CMK (cell line): ENCODE measurements around the gene PHTF2.
"Not testable (repeated sequence)": the region's sequence is repeated elsewhere in the genome, so short reads cannot be mapped to it uniquely, and the experiment has no call there.

Source experiments
- DNase-seq: peaks from one replicate; pipeline ENCODE4 v3.0.0-alpha.2; 2010; ENCODE audit warnings: low read depth

Gene PHTF2

GRCh38 chr7:77798394-77799077 lies at the start of gene PHTF2, which contains the start of gene TMEM60:
Gene PHTF2, plus strand, starts transcription at chr7:77798773.
Gene TMEM60, minus strand, starts transcription at chr7:77798434. Its CDS starts 4,061 bp downstream, at chr7:77794373.
- peak; percentile 97 for DNase-seq

GRCh38 chr7:77752016-77752415 lies 46.6 kb upstream of the PHTF2 start:
- DNase-seq = peak; percentile 37

GRCh38 chr7:77753173-77753572 lies 45.4 kb upstream of the PHTF2 start:
- DNase-seq = no peak

GRCh38 chr7:77757589-77757988 lies 41.0 kb upstream of the PHTF2 start:
- no peak for DNase-seq

- DNase-seq = peak; percentile 25
Measured at GRCh38 chr7:77759294-77759889, 39.2 kb upstream of the PHTF2 start.

- no peak for DNase-seq
Measured at GRCh38 chr7:77760809-77761453, 37.6 kb upstream of the PHTF2 start.

- DNase-seq = no peak
Measured at GRCh38 chr7:77765481-77765880, 33.1 kb upstream of the PHTF2 start.

GRCh38 chr7:77765906-77766800 lies 32.4 kb upstream of the PHTF2 start:
- no peak for DNase-seq

GRCh38 chr7:77766801-77767605 lies 31.6 kb upstream of the PHTF2 start:
- DNase-seq = no peak

- no peak for DNase-seq
Measured at GRCh38 chr7:77770316-77770715, 28.3 kb upstream of the PHTF2 start.

- DNase-seq = no peak
Measured at GRCh38 chr7:77771901-77772300, 26.7 kb upstream of the PHTF2 start.

- DNase-seq = no peak
Measured at GRCh38 chr7:77778535-77778934, 20.0 kb upstream of the PHTF2 start.

GRCh38 chr7:77782383-77782782 lies 16.2 kb upstream of the PHTF2 start:
- DNase-seq = no peak

GRCh38 chr7:77783111-77783510 lies 15.5 kb upstream of the PHTF2 start:
- no peak for DNase-seq

- no peak for DNase-seq
Measured at GRCh38 chr7:77783545-77783944, 15.0 kb upstream of the PHTF2 start.

- DNase-seq = not testable (repeated sequence)
Measured at GRCh38 chr7:77784426-77784825, 14.1 kb upstream of the PHTF2 start.

GRCh38 chr7:77786018-77786417 lies 12.6 kb upstream of the PHTF2 start:
- no peak for DNase-seq

GRCh38 chr7:77786741-77787140 lies 11.8 kb upstream of the PHTF2 start:
- DNase-seq = no peak

GRCh38 chr7:77788327-77788902 lies 10.2 kb upstream of the PHTF2 start:
- no peak for DNase-seq

GRCh38 chr7:77791336-77791735 lies 7.2 kb upstream of the PHTF2 start:
- DNase-seq = no peak

GRCh38 chr7:77791956-77792355 lies 6.6 kb upstream of the PHTF2 start:
- no peak for DNase-seq
